SK-N-SH (cell line): Measurements from ENCODE around the gene PTK7.

Experiments
- MXI1 ChIP-seq: IDR thresholded peaks from 2 replicates; pipeline ENCODE4 v1.6.1; 2012; ENCODE audit warnings: mild to moderate bottlenecking, low read depth, low read length, improper control_type of control experiment
- TCF12 ChIP-seq: IDR thresholded peaks from 2 replicates; pipeline ENCODE4 v1.4.0; 2012
- YY1 ChIP-seq: IDR thresholded peaks from 2 replicates; pipeline ENCODE4 v1.4.0; 2012; ENCODE audit warnings: low read depth, mild to moderate bottlenecking
- TF ChIP-seq, protein P1 (sequence below): fragments of 200-600 bp; sonication (generic); IDR thresholded peaks from 2 replicates; pipeline ENCODE4 v1.6.1; 2017; ENCODE audit warnings: antibody characterized with exemption, mild to moderate bottlenecking, moderate library complexity

DNA sequence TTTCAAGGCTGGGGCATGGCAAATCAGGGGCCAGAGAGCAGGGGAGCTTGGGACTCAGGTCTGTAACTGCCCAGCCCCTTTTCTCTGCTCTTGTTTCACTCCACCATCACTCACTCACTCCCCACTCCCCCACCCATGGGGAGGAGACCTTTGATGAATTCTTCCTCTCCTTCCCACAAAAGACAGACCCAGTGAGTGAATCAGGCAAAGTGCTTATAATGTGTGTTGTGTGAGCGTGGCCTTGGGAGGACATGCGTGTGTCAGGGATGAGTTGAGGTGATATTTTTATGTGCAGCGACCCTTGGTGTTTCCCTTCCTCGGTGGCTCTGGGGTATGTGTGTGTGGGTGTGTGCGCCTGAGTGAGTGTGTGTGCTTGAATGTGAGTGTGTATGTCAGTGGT is 104.9 kb downstream of the PTK7 start:
- TF ChIP-seq TCF12 (no peak), YY1 (no peak), MXI1 (no peak)
- TF ChIP-seq, protein P1, sequence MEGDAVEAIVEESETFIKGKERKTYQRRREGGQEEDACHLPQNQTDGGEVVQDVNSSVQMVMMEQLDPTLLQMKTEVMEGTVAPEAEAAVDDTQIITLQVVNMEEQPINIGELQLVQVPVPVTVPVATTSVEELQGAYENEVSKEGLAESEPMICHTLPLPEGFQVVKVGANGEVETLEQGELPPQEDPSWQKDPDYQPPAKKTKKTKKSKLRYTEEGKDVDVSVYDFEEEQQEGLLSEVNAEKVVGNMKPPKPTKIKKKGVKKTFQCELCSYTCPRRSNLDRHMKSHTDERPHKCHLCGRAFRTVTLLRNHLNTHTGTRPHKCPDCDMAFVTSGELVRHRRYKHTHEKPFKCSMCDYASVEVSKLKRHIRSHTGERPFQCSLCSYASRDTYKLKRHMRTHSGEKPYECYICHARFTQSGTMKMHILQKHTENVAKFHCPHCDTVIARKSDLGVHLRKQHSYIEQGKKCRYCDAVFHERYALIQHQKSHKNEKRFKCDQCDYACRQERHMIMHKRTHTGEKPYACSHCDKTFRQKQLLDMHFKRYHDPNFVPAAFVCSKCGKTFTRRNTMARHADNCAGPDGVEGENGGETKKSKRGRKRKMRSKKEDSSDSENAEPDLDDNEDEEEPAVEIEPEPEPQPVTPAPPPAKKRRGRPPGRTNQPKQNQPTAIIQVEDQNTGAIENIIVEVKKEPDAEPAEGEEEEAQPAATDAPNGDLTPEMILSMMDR = no peak
